Upper lobe of left lung (tissue), 4 donors: ENCODE measurements around the gene KDM2A.

Source experiments
- POLR2A ChIP-seq, 4 donors: fragments of 450-650 bp; IDR thresholded peaks; one replicate each; pipeline ENCODE4 v1.5.1; 2016 to 2017; ENCODE audit warnings: antibody characterized with exemption in 4 of 4, mild to moderate bottlenecking in 2 of 4
- POLR2AphosphoS5 ChIP-seq, 2 donors: sonication (generic); formaldehyde crosslinking; IDR thresholded peaks; one replicate each; pipeline ENCODE4 v1.5.1; 2017; ENCODE audit warnings: antibody characterized with exemption in 2 of 2
- TF ChIP-seq, protein P1 (sequence below), 6 experiments: fragments of 450-650 bp in 4 of 6; fragments of 200-600 bp in 2 of 6; sonication (generic) in 2 of 6; IDR thresholded peaks; one replicate each; pipeline ENCODE4 v1.5.1; 2016 to 2019; ENCODE audit warnings: antibody characterized with exemption in 6 of 6

- TF ChIP-seq POLR2AphosphoS5 (IDR thresholded peaks at IDR 0.05) = no peak
- TF ChIP-seq, protein P1, sequence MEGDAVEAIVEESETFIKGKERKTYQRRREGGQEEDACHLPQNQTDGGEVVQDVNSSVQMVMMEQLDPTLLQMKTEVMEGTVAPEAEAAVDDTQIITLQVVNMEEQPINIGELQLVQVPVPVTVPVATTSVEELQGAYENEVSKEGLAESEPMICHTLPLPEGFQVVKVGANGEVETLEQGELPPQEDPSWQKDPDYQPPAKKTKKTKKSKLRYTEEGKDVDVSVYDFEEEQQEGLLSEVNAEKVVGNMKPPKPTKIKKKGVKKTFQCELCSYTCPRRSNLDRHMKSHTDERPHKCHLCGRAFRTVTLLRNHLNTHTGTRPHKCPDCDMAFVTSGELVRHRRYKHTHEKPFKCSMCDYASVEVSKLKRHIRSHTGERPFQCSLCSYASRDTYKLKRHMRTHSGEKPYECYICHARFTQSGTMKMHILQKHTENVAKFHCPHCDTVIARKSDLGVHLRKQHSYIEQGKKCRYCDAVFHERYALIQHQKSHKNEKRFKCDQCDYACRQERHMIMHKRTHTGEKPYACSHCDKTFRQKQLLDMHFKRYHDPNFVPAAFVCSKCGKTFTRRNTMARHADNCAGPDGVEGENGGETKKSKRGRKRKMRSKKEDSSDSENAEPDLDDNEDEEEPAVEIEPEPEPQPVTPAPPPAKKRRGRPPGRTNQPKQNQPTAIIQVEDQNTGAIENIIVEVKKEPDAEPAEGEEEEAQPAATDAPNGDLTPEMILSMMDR (IDR thresholded peaks at IDR 0.05) = no peak
- no peak for TF ChIP-seq POLR2A (IDR thresholded peaks at IDR 0.05)
Measured at GRCh38 chr11:67301313-67301921, 182.4 kb downstream of the KDM2A start.
